K562 (cell line): ENCODE results near the gene POGZ. TPM values are rescaled to one million over a fixed set of nuclear protein-coding genes. Genes with fewer than 3 reads are reported as not detected.
A peak's percentile ranks its signal among the peaks of the same experiment; 100 is the strongest.

Source experiments
- ATAC-seq: fragments of 200-7000 bp; cut with Tn5 transposase; 3 replicates; pipeline ENCODE4 v1.9.1; 2020; ENCODE audit warnings: moderate library complexity
- BruUV-seq: library from RNA; stranded (reverse); fragments of 400-500 nt; replicated peaks from 2 replicates; lab custom pipeline; 2021; lab: Mats Ljungman, UMichigan
- CTCF ChIA-PET: fragments of 300-600 bp; formaldehyde crosslinking; extraction: SDS; loops from one replicate; lab custom pipeline; 2021; ENCODE audit warnings: low intra/inter-chr PET ratio; lab: Yijun Ruan, JAX
- POLR2A ChIA-PET: fragments of 300-600, 350-650 bp; sonication (Branson Sonifier 250); formaldehyde crosslinking; extraction: SDS; loops from one replicate; lab custom pipeline; 2021; ENCODE audit warnings: antibody characterized with exemption, inconsistent platforms; lab: Yijun Ruan, JAX
- DNase-seq, 4 experiments: peaks; one replicate each; pipeline versions ENCODE4 v3.0.0 to v3.0.0-alpha.2; 2011 to 2018; ENCODE audit warnings: low spot score in 3 of 4, mixed read lengths in 3 of 4; ENCODE audit errors: extremely low read depth in 1 of 4
- FAIRE-seq: peaks from 2 replicates; lab custom pipeline; 2011; peaks lifted over from hg19 to GRCh38; lab: Jason Lieb, UNC
- H2AFZ ChIP-seq: 2 replicates; pipeline ENCODE4 v1.6.0; 2011; ENCODE audit warnings: low read depth, low read length, control low read depth, inconsistent platforms
- H3K27ac ChIP-seq: fragments of 200-600 bp; 3 replicates; pipeline ENCODE4 v1.8.0; 2011; ENCODE audit warnings: low read depth, mild to moderate bottlenecking, control low read depth, inconsistent platforms, low read length, moderate library complexity, mixed read lengths; ENCODE audit errors: extremely low read depth
- H3K27me3 ChIP-seq, 2 experiments: fragments of 300-600 bp in 1 of 2; 2 replicates in 1 of 2; 3 replicates in 1 of 2; pipeline versions ENCODE4 v1.6.0 to v1.8.0; 2011; ENCODE audit warnings: inconsistent platforms in 2 of 2, low read length in 2 of 2, mild to moderate bottlenecking in 1 of 2, mixed read lengths in 1 of 2, moderate library complexity in 1 of 2; ENCODE audit not compliant: control insufficient read depth in 2 of 2, insufficient read depth in 2 of 2
- H3K36me3 ChIP-seq: fragments of 300-600 bp; 3 replicates; pipeline ENCODE4 v1.8.0; 2011; ENCODE audit warnings: mild to moderate bottlenecking, low read length, inconsistent platforms; ENCODE audit not compliant: control insufficient read depth, insufficient read depth
- H3K4me1 ChIP-seq, 2 experiments: fragments of 200-600 bp in 1 of 2; replicated peaks in 1 of 2; 2 replicates in 1 of 2; 3 replicates in 1 of 2; pipeline versions ENCODE4 v1.5.1 to v1.8.0; 2011; ENCODE audit warnings: inconsistent platforms in 2 of 2, low read length in 2 of 2, mild to moderate bottlenecking in 1 of 2, mixed read lengths in 1 of 2, moderate library complexity in 1 of 2; ENCODE audit not compliant: control insufficient read depth in 2 of 2, insufficient read depth in 2 of 2
- H3K4me2 ChIP-seq: 2 replicates; pipeline ENCODE4 v1.6.1; 2011; ENCODE audit warnings: low read length, control low read depth, inconsistent platforms, mixed read lengths; ENCODE audit not compliant: insufficient read depth
- H3K4me3 ChIP-seq: fragments of 200-600 bp; sonication (generic), shearing (Covaris generic); 2 replicates; pipeline ENCODE4 v1.5.1; 2016; ENCODE audit warnings: control low read depth, inconsistent platforms
- H3K79me2 ChIP-seq: fragments of 200-600 bp; 3 replicates; pipeline ENCODE4 v1.8.0; 2011; ENCODE audit warnings: low read length, inconsistent platforms; ENCODE audit not compliant: control insufficient read depth, insufficient read depth
- H3K9ac ChIP-seq, 2 experiments: 2 replicates each; pipeline versions ENCODE4 v1.6.0 to v1.6.1; 2011; ENCODE audit warnings: low read depth in 2 of 2, low read length in 2 of 2, control low read depth in 1 of 2, inconsistent platforms in 1 of 2, mild to moderate bottlenecking in 1 of 2, mixed read lengths in 1 of 2; ENCODE audit not compliant: insufficient read depth in 1 of 2
- H3K9me1 ChIP-seq: one replicate; pipeline ENCODE4 v1.6.0; 2011; ENCODE audit warnings: inconsistent platforms, mild to moderate bottlenecking, low read length, moderate library complexity; ENCODE audit not compliant: control insufficient read depth, insufficient read depth
- H3K9me3 ChIP-seq: replicated peaks from 2 replicates; pipeline ENCODE4 v1.5.1; 2011; ENCODE audit warnings: low read depth, low read length, inconsistent platforms; ENCODE audit not compliant: control insufficient read depth, insufficient read depth
- H4K20me1 ChIP-seq: replicated peaks from 2 replicates; pipeline ENCODE4 v1.6.1; 2011; ENCODE audit warnings: low read length, inconsistent platforms, mixed read lengths; ENCODE audit not compliant: control insufficient read depth, insufficient read depth
- GABPB2 ChIP-seq: fragments of 250-450 bp; sonication (Bioruptor Pico); conservative IDR thresholded peaks from 2 replicates; pipeline ENCODE4 v1.5.1; 2021; ENCODE audit warnings: mild to moderate bottlenecking
- HDAC2 ChIP-seq: fragments of 450-650 bp; IDR thresholded peaks from 2 replicates; pipeline ENCODE4 v1.6.1; 2016; ENCODE audit warnings: mild to moderate bottlenecking
- NRF1 ChIP-seq, 2 experiments: fragments of 450-650 bp; IDR thresholded peaks in 1 of 2; conservative IDR thresholded peaks in 1 of 2; 2 replicates each; pipeline ENCODE4 v1.6.1; 2014; ENCODE audit warnings: mild to moderate bottlenecking in 2 of 2
- POLR2A ChIP-seq: fragments of 450-650 bp; conservative IDR thresholded peaks from 2 replicates; pipeline ENCODE4 v1.6.1; 2016
- RBM17 ChIP-seq: fragments of 200-400 bp; formaldehyde crosslinking; IDR thresholded peaks from 2 replicates; pipeline ENCODE4 v1.6.1; 2017; ENCODE audit warnings: low read depth, mild to moderate bottlenecking, low read length, borderline replicate concordance
- SNIP1 ChIP-seq: fragments of 450-650 bp; IDR thresholded peaks from 2 replicates; pipeline ENCODE4 v1.7.1; 2017; ENCODE audit warnings: low read depth, mild to moderate bottlenecking
- SP2 ChIP-seq: IDR thresholded peaks from 2 replicates; pipeline ENCODE4 v1.6.1; 2011; ENCODE audit warnings: mild to moderate bottlenecking, low read depth, low read length, moderate library complexity; ENCODE audit not compliant: poor library complexity, severe bottlenecking; ENCODE audit errors: extremely low read depth
- WGBS: fragments of 100-300 bp; shearing (Covaris generic); methylation state at CpG from one replicate; pipeline ENCODE4 v1.1.6; 2016; ENCODE audit warnings: low coverage, mixed read lengths; ENCODE audit not compliant: insufficient coverage; ENCODE audit errors: missing lambda C conversion rate; 5-methylcytosine and 5-hydroxymethylcytosine counted together
- in situ Hi-C: fragments of 300-500 bp; cut with MboI; formaldehyde crosslinking; loops from 4 replicates; pipeline ENCODE4 v1.15.0; 2018; ENCODE audit warnings: inconsistent platforms, mixed read lengths
- intact Hi-C: fragments of 100-400 bp; cut with micrococcal nuclease; formaldehyde crosslinking; loops from 2 replicates; pipeline ENCODE4 v1.14.2; 2022
- polyA plus RNA-seq, 8 experiments: library from polyadenylated mRNA; depleted of rRNA in 4 of 8; stranded (reverse) in 5 of 8; unstranded in 3 of 8; fragments of >200 nt; fragmentation: Nextera tagmentation in 2 of 8; fragmentation: Illumina TruSeq in 1 of 8; extraction: Ambion mirVana in 2 of 8; extraction: Trizol in 1 of 8; gene quantifications; 2 replicates each; pipeline versions ENCODE4 v1.2.1 to v1.2.3, GENCODE V29; 2011 to 2014; ENCODE audit warnings: inconsistent platforms in 1 of 8, missing spikeins in 1 of 8
- total RNA-seq, 7 experiments: library from RNA; depleted of rRNA in 6 of 7; stranded (reverse); fragments of >200 nt in 6 of 7; fragmentation: Illumina TruSeq in 2 of 7; extraction: Trizol in 2 of 7; gene quantifications; 2 replicates each; pipeline versions ENCODE4 v1.2.1 to v1.2.3, GENCODE V29; 2011 to 2021; ENCODE audit warnings: low replicate concordance in 1 of 7
- TF ChIP-seq, protein P1 (sequence below), 2 experiments: IDR thresholded peaks; 2 replicates each; pipeline ENCODE4 v1.6.1; 2012; ENCODE audit warnings: improper control_type of control experiment in 2 of 2, low read depth in 2 of 2, low read length in 2 of 2, borderline replicate concordance in 1 of 2
- TF ChIP-seq, protein P2 (sequence below): sonication (generic); formaldehyde crosslinking; IDR thresholded peaks from 2 replicates; pipeline ENCODE4 v1.8.0; 2022; ENCODE audit warnings: missing genetic modification reagents, mild to moderate bottlenecking, borderline replicate concordance
- TF ChIP-seq, protein P3 (sequence below): fragments of 200-800 bp; sonication (Bioruptor generic); IDR thresholded peaks from 2 replicates; pipeline ENCODE4 v1.6.1; 2017; ENCODE audit warnings: missing genetic modification characterization, missing compliant biosample characterization
- TF ChIP-seq, protein P4 (sequence below): sonication (generic); formaldehyde crosslinking; IDR thresholded peaks from 2 replicates; pipeline ENCODE4 v1.8.0; 2022; ENCODE audit warnings: missing genetic modification reagents, mild to moderate bottlenecking, moderate library complexity, borderline replicate concordance
- TF ChIP-seq, protein P5 (sequence below): conservative IDR thresholded peaks from 2 replicates; pipeline ENCODE4 v1.6.1; 2011; ENCODE audit warnings: low read depth, mild to moderate bottlenecking, low read length; ENCODE audit not compliant: control insufficient read depth

The POGZ gene
- total and polyA plus RNA-seq, 9 of the 15 experiments (the other 6 are each of a cell fraction or from before 2014, with no cell fraction given), result 9.4 to 40.6 (median 21.6) TPM

DNA sequence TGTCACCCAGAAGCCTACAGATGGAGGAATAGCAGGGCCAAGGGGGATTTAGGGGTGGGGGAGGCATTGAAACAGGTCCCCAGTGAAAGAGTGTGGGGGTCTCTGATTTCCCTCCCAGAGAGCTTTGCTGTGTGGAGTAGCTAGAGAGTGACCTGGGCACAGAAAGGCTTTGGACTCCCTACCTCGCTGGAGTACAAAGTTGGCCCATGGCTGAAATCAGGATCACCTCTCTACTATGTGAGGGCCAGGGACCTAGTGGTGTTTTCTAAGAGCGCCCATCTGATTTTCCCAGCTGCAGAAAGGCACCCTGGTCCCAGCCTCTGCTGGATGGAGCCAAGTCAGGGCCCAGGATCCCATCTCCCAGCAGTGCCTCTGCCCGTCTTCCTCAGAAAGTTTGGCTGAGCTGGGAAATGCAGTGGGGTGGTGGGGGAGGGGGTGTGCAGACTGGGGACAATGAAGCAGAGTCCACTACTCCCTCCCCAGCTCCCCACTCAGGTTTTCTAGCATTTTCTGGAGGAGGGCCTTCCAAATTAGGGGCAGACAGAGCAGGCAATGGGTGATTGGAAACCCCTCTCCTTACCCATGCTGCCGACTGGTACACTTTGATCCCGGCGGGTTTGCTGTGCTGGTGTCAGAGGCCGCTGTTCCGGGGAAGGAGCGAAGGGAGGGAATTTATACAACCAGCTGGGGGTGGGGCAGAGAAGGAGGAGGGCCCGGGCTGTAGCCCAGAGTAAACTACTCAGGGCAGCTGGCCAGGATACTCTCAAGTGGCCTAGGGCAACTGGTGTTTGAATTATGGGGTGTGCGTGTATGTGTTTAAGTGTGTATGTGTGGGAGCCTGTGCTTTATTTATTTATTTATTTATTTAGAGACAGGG is 87.0 kb downstream of the POGZ start, which contains the start of gene SELENBP1:
SELENBP1 (minus strand) TSS at position 648 of the 877 bp plus-strand sequence; CDS start at position 584, 64 bp downstream.
- Histone ChIP-seq H4K20me1 (no peaks in the 10 kb centered on the region), H2AFZ (peak within 1 kb of the TSS; percentile 93), H3K79me2 (peaks cover 16% of the 10 kb centered on the region), H3K27ac (peak within 1 kb of the TSS; percentile 65), H3K36me3 (peaks cover 10% of the 10 kb centered on the region; the same call in 2 of the 3 replicates), H3K4me2 (peak within 1 kb of the TSS; percentile 92), H3K9me1 (no peaks in the 10 kb centered on the region), H3K4me1 (peaks cover 32 to 48% of the 10 kb centered on the region in 2 experiments), H3K9me3 (no peaks in the 10 kb centered on the region), H3K9ac (peak within 1 kb of the TSS; percentile 62 to 68), H3K27me3 (no peaks in the 10 kb centered on the region), H3K4me3 (peak within 1 kb of the TSS; percentile 49)
- DNase-seq (peak; percentile 73 to 84 (median 78)), FAIRE-seq (peak; percentile 80), ATAC-seq (peak; percentile 86)
- in situ Hi-C loops (no loop called here), intact Hi-C loops (loop anchor here (1.0 kb wide), 1 partner anchor 25 kb away; the partner anchor contains the start of gene RFX5)
- POLR2A ChIA-PET, result interaction anchor here (0.6 to 1.6 kb wide), 10 partner anchors 12 to 157 kb away, joined by 3 to 12 read pairs (median 4); partner anchors contain the start of genes PSMB4 and PSMD4
- 6% methylated on average over 11 of the region's 11 CpGs for WGBS
- TSS peak; percentile 72 for BruUV-seq
- CTCF ChIA-PET, result no interaction called here
- no peak for TF ChIP-seq RBM17
- TF ChIP-seq, protein P1, sequence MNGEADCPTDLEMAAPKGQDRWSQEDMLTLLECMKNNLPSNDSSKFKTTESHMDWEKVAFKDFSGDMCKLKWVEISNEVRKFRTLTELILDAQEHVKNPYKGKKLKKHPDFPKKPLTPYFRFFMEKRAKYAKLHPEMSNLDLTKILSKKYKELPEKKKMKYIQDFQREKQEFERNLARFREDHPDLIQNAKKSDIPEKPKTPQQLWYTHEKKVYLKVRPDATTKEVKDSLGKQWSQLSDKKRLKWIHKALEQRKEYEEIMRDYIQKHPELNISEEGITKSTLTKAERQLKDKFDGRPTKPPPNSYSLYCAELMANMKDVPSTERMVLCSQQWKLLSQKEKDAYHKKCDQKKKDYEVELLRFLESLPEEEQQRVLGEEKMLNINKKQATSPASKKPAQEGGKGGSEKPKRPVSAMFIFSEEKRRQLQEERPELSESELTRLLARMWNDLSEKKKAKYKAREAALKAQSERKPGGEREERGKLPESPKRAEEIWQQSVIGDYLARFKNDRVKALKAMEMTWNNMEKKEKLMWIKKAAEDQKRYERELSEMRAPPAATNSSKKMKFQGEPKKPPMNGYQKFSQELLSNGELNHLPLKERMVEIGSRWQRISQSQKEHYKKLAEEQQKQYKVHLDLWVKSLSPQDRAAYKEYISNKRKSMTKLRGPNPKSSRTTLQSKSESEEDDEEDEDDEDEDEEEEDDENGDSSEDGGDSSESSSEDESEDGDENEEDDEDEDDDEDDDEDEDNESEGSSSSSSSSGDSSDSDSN (IDR thresholded peaks at IDR 0.05; ENCODE audit: borderline replicate concordance in 1 of 2, low read depth in 2 of 2, low read length in 2 of 2), result 0 out of 4 replicates have a peak, but pooled peaks of 1 of the 2 experiments have one; percentile 46
- TF ChIP-seq, protein P2, sequence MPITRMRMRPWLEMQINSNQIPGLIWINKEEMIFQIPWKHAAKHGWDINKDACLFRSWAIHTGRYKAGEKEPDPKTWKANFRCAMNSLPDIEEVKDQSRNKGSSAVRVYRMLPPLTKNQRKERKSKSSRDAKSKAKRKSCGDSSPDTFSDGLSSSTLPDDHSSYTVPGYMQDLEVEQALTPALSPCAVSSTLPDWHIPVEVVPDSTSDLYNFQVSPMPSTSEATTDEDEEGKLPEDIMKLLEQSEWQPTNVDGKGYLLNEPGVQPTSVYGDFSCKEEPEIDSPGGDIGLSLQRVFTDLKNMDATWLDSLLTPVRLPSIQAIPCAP (CRISPR knock-in tag), result no peak
- no peak for TF ChIP-seq SP2
- TF ChIP-seq NRF1 (conservative IDR thresholded peaks at IDR 0.05 in 1 of 2, IDR thresholded peaks at IDR 0.05 in 1 of 2), result no peak; a peak in 1 of 4 replicates
- TF ChIP-seq, protein P3, sequence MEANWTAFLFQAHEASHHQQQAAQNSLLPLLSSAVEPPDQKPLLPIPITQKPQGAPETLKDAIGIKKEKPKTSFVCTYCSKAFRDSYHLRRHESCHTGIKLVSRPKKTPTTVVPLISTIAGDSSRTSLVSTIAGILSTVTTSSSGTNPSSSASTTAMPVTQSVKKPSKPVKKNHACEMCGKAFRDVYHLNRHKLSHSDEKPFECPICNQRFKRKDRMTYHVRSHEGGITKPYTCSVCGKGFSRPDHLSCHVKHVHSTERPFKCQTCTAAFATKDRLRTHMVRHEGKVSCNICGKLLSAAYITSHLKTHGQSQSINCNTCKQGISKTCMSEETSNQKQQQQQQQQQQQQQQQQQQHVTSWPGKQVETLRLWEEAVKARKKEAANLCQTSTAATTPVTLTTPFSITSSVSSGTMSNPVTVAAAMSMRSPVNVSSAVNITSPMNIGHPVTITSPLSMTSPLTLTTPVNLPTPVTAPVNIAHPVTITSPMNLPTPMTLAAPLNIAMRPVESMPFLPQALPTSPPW (CRISPR knock-in tag), result peak; percentile 84
- no peak for TF ChIP-seq SNIP1
- no peak for TF ChIP-seq GABPB2 (CRISPR knock-in tag)
- 0 out of 2 replicates have a peak, but pooled peaks have one; percentile 17 for TF ChIP-seq HDAC2
- TF ChIP-seq, protein P4, sequence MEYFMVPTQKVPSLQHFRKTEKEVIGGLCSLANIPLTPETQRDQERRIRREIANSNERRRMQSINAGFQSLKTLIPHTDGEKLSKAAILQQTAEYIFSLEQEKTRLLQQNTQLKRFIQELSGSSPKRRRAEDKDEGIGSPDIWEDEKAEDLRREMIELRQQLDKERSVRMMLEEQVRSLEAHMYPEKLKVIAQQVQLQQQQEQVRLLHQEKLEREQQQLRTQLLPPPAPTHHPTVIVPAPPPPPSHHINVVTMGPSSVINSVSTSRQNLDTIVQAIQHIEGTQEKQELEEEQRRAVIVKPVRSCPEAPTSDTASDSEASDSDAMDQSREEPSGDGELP (CRISPR knock-in tag), result peak; percentile 75; the same call in 1 of the 2 replicates
- TF ChIP-seq, protein P5, sequence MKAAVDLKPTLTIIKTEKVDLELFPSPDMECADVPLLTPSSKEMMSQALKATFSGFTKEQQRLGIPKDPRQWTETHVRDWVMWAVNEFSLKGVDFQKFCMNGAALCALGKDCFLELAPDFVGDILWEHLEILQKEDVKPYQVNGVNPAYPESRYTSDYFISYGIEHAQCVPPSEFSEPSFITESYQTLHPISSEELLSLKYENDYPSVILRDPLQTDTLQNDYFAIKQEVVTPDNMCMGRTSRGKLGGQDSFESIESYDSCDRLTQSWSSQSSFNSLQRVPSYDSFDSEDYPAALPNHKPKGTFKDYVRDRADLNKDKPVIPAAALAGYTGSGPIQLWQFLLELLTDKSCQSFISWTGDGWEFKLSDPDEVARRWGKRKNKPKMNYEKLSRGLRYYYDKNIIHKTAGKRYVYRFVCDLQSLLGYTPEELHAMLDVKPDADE, result no peak
- TF ChIP-seq POLR2A, result peak; percentile 73
